ENCODE measurements around the gene OR51F2.

The OR51F2 gene

DNA sequence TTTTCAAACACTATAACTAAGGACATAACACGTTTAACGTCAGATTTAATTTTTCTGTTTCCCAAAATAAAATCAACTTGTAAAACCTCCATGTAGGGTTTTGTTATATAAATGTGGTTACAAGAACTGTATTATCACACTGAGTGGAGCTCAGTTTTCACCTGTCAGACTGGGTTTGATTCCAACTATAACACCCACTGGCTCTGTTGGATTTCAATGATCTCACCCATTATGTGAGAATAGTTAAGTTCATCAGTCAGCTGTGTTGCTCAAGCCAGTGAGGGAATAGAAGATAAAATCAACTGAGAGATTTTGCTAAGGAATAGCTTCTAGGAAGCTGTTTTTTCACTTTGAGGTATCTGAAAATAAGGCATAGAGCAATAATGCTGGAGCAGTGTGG lies 11.9 kb upstream of the OR51F2 start:
- TF ChIP-seq, protein P1, sequence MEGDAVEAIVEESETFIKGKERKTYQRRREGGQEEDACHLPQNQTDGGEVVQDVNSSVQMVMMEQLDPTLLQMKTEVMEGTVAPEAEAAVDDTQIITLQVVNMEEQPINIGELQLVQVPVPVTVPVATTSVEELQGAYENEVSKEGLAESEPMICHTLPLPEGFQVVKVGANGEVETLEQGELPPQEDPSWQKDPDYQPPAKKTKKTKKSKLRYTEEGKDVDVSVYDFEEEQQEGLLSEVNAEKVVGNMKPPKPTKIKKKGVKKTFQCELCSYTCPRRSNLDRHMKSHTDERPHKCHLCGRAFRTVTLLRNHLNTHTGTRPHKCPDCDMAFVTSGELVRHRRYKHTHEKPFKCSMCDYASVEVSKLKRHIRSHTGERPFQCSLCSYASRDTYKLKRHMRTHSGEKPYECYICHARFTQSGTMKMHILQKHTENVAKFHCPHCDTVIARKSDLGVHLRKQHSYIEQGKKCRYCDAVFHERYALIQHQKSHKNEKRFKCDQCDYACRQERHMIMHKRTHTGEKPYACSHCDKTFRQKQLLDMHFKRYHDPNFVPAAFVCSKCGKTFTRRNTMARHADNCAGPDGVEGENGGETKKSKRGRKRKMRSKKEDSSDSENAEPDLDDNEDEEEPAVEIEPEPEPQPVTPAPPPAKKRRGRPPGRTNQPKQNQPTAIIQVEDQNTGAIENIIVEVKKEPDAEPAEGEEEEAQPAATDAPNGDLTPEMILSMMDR (IDR thresholded peaks at IDR 0.05; ENCODE audit: control insufficient read depth, insufficient read depth, low read depth, low read length, missing control alignments): no peak
- DNase-seq (ENCODE audit: low read depth): no peak
- H3K4me3 ChIP-seq (ENCODE audit: control insufficient read depth, low read depth, low read length): no peak overlapping the region

DNA sequence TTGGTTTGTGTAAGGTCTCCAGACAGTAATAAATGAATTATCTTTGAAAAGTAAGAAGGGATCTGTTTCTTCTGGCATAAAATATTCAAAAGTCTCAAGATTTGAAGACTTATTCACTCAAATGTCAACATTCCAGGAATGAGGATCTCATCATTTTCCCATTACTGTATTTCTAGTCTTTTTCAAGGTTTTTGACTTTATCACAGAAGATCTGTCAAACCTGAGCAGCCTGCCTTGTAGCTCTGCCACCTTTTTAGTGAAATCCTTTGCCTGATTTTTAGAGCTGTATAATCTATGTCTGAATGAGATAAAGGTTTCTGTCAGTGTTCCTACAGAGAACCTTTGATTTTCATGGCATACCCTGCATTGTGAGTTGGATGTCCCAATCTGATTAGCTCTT lies 4.0 kb downstream of the OR51F2 start:
- TF ChIP-seq, protein P1 (IDR thresholded peaks at IDR 0.05; ENCODE audit: control insufficient read depth, insufficient read depth, low read depth, low read length, missing control alignments): no peak
- H3K4me3 ChIP-seq (ENCODE audit: control insufficient read depth, low read depth, low read length): no peak overlapping the region
- DNase-seq (ENCODE audit: low read depth): no peak

DNA sequence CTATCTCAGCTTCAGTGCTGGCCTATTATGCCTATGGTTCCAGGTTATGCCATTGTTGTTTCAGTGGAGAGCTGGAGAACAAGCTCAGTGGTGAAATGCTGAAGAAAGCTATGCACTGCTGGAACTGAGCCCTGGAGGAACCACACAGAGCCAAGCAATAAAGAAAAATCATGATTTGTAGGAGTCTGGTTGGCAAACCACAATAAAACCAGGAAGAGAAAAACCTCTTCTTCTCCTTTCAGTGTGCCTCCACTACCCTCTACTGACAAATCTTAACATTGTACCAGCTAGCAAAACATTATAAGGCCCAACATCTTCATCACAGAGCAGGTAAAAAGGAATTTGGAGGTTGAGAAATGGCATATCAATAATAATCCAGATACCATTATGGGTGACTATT lies 5.3 kb downstream of the OR51F2 start:
- no peak for DNase-seq (ENCODE audit: low read depth)
- TF ChIP-seq, protein P1 (IDR thresholded peaks at IDR 0.05; ENCODE audit: control insufficient read depth, insufficient read depth, low read depth, low read length, missing control alignments): no peak
- no peak overlapping the region for H3K4me3 ChIP-seq (ENCODE audit: control insufficient read depth, low read depth, low read length)

DNA sequence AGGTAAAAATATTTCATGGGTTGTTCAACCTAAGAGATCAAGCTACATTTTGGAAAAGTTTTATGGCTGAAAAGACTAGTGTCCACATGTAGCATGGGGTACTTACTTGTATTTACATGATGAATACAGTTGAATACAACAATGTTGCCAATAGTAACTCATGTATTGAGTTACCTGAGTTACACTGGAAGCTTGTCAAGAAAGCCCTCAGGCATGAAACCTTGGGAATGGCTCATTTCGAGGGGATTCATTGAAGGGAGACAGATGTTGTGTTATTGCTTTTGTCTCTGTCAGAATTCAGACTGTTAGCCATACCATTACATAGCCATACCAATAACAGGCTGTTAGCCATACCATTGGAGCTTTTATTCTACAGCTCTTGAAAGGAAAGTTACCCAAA lies 9.2 kb downstream of the OR51F2 start:
- DNase-seq (ENCODE audit: low read depth): no peak
- H3K4me3 ChIP-seq (ENCODE audit: control insufficient read depth, low read depth, low read length): no peak overlapping the region
- TF ChIP-seq, protein P1 (IDR thresholded peaks at IDR 0.05; ENCODE audit: control insufficient read depth, insufficient read depth, low read depth, low read length, missing control alignments): no peak

DNA sequence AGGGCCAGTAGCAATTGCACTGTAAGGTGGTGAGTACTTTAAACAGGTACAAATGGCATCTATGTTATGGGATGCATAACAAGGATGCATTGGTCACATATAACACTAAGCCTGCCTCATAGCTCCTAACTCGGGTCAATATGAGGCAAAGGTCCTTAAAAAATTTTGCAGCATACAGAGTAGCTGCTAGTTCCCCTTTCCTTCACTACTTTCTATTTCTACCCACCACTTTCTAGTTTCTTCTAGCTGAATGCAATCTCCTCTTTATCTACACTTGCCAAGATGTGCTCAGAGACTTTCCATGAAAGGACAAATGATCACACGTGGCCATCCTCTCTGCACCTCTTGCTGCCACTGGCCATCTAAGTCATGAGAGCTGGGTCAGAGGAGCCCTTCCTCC lies 9.8 kb downstream of the OR51F2 start:
- TF ChIP-seq, protein P1 (IDR thresholded peaks at IDR 0.05; ENCODE audit: control insufficient read depth, insufficient read depth, low read depth, low read length, missing control alignments): no peak
- DNase-seq (ENCODE audit: low read depth): no peak

DNA sequence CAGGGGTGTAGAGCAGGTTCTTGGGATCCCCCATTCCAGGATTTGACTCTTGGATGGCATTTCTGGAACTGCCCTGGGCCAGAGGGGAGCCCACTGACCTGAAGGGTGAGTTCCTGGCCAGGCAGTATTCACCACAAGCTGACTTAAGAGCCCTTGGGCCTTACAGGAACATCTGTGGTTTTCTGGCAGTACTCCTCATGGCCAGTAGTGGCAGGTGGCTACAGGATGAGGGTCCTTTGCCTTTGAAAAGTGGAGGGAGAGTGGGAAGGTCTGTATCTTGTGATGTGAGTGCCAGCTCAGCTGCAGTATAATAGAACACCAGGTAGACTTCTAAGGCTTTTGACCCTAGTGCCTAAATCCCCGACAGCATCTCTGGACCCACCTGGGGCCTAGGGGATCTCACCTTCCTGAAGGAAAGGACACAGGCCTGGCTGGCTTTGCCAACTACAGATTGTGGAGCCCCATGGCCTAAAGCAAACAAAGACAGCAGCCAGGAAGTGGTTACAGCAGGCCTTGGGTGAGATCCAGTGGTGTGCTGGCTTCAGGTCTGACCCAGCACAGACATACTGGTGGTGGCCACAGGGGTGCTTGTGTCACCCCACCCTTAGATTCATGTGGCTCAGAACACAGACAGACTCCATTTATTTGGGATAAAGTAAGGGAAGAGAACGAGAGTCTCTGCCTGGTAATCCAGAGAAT lies 18.9 kb downstream of the OR51F2 start:
- TF ChIP-seq, protein P1 (IDR thresholded peaks at IDR 0.05; ENCODE audit: control insufficient read depth, insufficient read depth, low read depth, low read length, missing control alignments): no peak
- DNase-seq (ENCODE audit: low read depth): no peak
- no peak overlapping the region for H3K4me3 ChIP-seq (ENCODE audit: control insufficient read depth, low read depth, low read length)

More for the DNA sequence above, 9.8 kb downstream of the OR51F2 start:
- no peak overlapping the region for H3K4me3 ChIP-seq (ENCODE audit: control insufficient read depth, low read depth, low read length)
